Measurements from ENCODE around the gene AOAH.

GRCh38 chr7:36591636-36592035, 132.7 kb downstream of the AOAH start:
- no peak for TF ChIP-seq SNAI2 (CRISPR knock-in tag; IDR thresholded peaks at IDR 0.05)
- no peak for TF ChIP-seq TSHZ2 (CRISPR knock-in tag; IDR thresholded peaks at IDR 0.05)
- TF ChIP-seq ARNTL (CRISPR knock-in tag; IDR thresholded peaks at IDR 0.05; ENCODE audit: borderline replicate concordance, low read depth): no peak
- no peak for TF ChIP-seq ESRRG (CRISPR knock-in tag; IDR thresholded peaks at IDR 0.05)
- TF ChIP-seq BACH2 (CRISPR knock-in tag; IDR thresholded peaks at IDR 0.05; ENCODE audit: borderline replicate concordance): no peak
- TF ChIP-seq PATZ1 (CRISPR knock-in tag; IDR thresholded peaks at IDR 0.05; ENCODE audit: borderline replicate concordance): no peak
- TF ChIP-seq ZNF8 (CRISPR knock-in tag; IDR thresholded peaks at IDR 0.05): no peak
- no peak for TF ChIP-seq RARB (CRISPR knock-in tag; IDR thresholded peaks at IDR 0.05)
- no peak for TF ChIP-seq TOX (CRISPR knock-in tag; IDR thresholded peaks at IDR 0.05; ENCODE audit: borderline replicate concordance)
- TF ChIP-seq ZNF70 (CRISPR knock-in tag; IDR thresholded peaks at IDR 0.05): no peak
- no peak for TF ChIP-seq PPARA (CRISPR knock-in tag; IDR thresholded peaks at IDR 0.05; ENCODE audit: borderline replicate concordance)
- no peak for TF ChIP-seq ZC3H10 (CRISPR knock-in tag; IDR thresholded peaks at IDR 0.05)
- TF ChIP-seq ZNF565 (CRISPR knock-in tag; conservative IDR thresholded peaks at IDR 0.05; ENCODE audit: low read depth): no peak
- TF ChIP-seq CREB5 (CRISPR knock-in tag; IDR thresholded peaks at IDR 0.05; ENCODE audit: low read depth): no peak

Measured in SK-N-SH treated with all-trans-retinoic acid at 6 μM for 48 hours (cell line).